Measurements from ENCODE around the gene PSMB10.

PSMB10 gene

DNA sequence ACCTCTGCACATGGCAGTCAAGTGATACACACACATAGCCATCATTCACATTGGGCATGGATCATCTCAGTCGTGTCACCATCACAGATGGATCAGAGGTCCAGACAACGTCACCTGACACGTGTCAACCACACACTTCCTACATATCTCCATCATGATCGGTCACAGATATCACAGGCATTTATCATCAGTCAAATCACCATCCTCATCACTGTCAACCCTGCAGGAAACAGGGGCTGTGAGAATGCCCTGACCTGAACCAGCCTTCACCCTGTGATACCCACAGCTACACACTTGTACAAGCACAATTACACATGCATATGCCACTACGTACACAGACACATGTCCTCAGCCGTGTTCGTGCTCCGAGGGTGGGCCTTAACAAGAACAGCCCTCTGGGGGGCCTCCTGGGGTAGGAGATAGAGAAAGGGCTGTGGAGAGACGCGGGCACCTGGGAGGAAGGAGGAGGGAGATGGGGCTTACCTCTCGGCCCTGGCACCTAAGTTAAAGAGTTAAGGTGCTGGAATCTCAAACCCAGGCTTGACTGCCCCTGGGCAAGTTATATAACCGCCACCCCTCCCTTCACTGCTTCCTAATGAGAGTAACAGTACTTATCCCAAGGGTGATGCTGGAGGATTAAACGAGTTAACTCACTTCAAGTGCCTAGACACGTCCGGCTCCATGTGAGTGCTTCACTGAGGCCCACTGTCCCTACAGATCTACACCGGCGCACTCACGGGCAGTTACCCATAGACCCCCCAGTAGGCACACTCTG is 30.7 kb upstream of the PSMB10 start:
- Histone ChIP-seq H3K4me1 (ENCODE audit: control extremely low read depth in 1 of 4, control insufficient read depth in 4 of 4, insufficient read depth in 4 of 4, low read length in 3 of 4) (peaks cover 0 to 30% (median 20%) of the 10 kb centered on the region in 4 experiments), H3K27ac (ENCODE audit: insufficient read depth in 1 of 2, low read depth in 1 of 2, low read length in 2 of 2, poor library complexity in 1 of 2, severe bottlenecking in 2 of 2) (peak overlapping the region in 1 of 2 experiments; percentile 61), H3K36me3 (ENCODE audit: control insufficient read depth in 4 of 4, insufficient read depth in 4 of 4, low read length in 3 of 4) (peaks cover 0 to 8% (median 1%) of the 10 kb centered on the region in 4 experiments), H3K27me3 (replicated peaks in 2 of 5; ENCODE audit: control insufficient read depth in 4 of 5, insufficient read depth in 5 of 5, low read length in 4 of 5) (no peaks in the 10 kb centered on the region), H3K9me3 (ENCODE audit: control extremely low read depth in 1 of 5, control insufficient read depth in 4 of 5, insufficient read depth in 2 of 5, low read depth in 1 of 5, low read length in 4 of 5) (no peaks in the 10 kb centered on the region), H3K4me3 (ENCODE audit: control insufficient read depth in 1 of 7, extremely low read depth in 1 of 7, insufficient read depth in 4 of 7, low read depth in 2 of 7, low read length in 6 of 7) (peak overlapping the region; percentile 37 to 85 (median 74))
- POLR2A ChIA-PET = interaction anchor here (0.8 to 2.1 kb wide), 2 partner anchors 14 to 73 kb away, joined by 4 to 12 read pairs; partner anchors contain the start of gene DPEP3
- WGBS (ENCODE audit: insufficient coverage) = 22% methylated on average over 10 of the region's 18 CpGs
- peak; percentile 9 to 60 (median 50) for DNase-seq
- CTCF ChIA-PET = interaction anchor here (0.7 to 7.6 kb wide), 9 partner anchors 14 to 81 kb away, joined by 3 to 69 read pairs (median 3); partner anchors contain the start of genes DDX28, DPEP2, DPEP3 and DUS2

DNA sequence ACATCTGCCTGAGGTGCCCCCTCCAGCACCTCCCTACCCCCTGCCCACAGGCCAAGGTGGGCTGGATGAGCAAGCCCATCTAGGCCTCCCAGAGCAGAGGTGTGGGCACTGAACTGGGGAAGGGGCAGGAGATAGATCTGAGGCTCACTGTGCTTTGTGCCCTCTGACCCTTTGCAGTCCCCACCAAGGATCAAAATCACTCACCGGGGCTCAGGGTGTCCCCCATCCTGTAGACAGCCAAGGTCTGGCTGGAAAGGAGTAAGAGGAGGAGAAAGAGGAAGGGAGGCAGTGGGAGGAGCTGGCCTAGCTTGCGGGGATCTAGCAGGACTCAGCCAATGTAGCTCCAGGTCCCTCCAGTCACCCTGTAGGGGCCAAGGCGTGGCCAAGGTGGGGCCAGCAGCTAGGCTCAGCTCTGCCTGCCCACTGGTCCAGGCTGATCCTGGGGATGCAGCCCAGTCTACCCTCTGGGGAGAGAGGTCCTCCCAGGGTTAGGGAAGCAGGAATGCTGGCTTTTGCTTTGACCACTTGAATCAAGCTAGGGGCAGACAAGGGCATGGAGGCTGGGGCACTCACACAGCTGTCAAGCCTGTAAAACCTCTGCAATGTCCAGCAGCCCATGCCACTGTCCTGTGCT is 30.0 kb upstream of the PSMB10 start:
- H3K27ac ChIP-seq (ENCODE audit: insufficient read depth in 1 of 2, low read depth in 1 of 2, low read length in 2 of 2, poor library complexity in 1 of 2, severe bottlenecking in 2 of 2) = no peak overlapping the region
- no peaks in the 10 kb centered on the region for H3K9me3 ChIP-seq (ENCODE audit: control extremely low read depth in 1 of 5, control insufficient read depth in 4 of 5, insufficient read depth in 2 of 5, low read depth in 1 of 5, low read length in 4 of 5)
- peak overlapping the region in 1 of 7 experiments; percentile 84 for H3K4me3 ChIP-seq (ENCODE audit: control insufficient read depth in 1 of 7, extremely low read depth in 1 of 7, insufficient read depth in 4 of 7, low read depth in 2 of 7, low read length in 6 of 7)
- no peak for DNase-seq
- 72% methylated on average over 2 of the region's 3 CpGs for WGBS (ENCODE audit: insufficient coverage)
- CTCF ChIA-PET = interaction anchor here (0.5 to 7.6 kb wide), 10 partner anchors 10 to 80 kb away, joined by 3 to 69 read pairs (median 3); partner anchors contain the start of genes DDX28, DPEP2, DPEP3 and DUS2
- no peaks in the 10 kb centered on the region for H3K27me3 ChIP-seq (replicated peaks in 2 of 5; ENCODE audit: control insufficient read depth in 4 of 5, insufficient read depth in 5 of 5, low read length in 4 of 5)
- POLR2A ChIA-PET = interaction anchor here (0.8 kb wide), 1 partner anchor 74 kb away, joined by 4 read pairs; no protein-coding TSS in a partner anchor
- peaks cover 1 to 15% (median 5%) of the 10 kb centered on the region in 4 experiments for H3K36me3 ChIP-seq (ENCODE audit: control insufficient read depth in 4 of 4, insufficient read depth in 4 of 4, low read length in 3 of 4)
- peaks cover 0 to 30% (median 20%) of the 10 kb centered on the region in 4 experiments for H3K4me1 ChIP-seq (ENCODE audit: control extremely low read depth in 1 of 4, control insufficient read depth in 4 of 4, insufficient read depth in 4 of 4, low read length in 3 of 4)

DNA sequence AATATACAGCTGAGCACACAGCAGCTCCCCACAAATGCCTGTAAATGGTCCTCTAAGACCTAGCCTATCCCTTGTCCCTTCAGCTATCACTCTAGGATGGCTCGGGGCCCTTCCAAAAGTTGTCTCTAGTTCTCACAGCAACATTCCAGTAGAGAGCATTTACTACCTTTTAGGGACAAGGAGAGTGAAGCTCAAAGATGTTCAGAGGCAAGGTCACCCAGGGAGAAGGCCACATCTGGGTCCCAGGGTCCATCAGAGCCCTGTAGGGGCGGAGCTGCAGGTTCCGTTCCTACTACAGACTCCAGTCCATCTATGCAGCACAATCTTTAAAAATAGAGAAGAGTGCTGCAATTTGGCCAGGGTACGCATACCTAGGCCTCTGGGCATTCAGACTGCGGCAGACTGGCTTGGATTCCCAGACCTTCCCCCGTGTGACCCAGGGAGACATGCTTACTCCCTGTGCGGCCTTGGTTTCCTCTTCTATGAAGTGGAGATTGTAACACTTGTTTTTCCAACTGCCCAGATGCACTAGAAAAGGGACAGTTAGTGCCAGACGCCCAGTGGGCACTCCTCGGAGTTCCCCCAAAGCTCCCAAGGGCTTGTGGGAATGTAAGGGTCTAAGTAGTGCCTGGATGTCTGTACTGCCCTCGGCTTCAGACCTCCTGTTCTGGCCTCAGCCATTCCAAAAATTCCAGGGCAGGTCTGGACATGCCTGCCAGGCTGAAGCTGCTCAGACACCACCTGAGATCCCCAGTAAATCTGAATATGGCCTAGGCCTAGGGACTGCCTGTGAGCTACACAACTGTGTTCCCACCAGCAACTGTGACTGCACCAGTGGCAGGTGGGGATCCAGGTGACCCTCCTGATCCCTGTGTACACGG is 29.3 kb upstream of the PSMB10 start:
- H3K4me3 ChIP-seq (ENCODE audit: control insufficient read depth in 1 of 7, extremely low read depth in 1 of 7, insufficient read depth in 4 of 7, low read depth in 2 of 7, low read length in 6 of 7) = no peak overlapping the region
- H3K36me3 ChIP-seq (ENCODE audit: control insufficient read depth in 4 of 4, insufficient read depth in 4 of 4, low read length in 3 of 4) = peaks cover 2 to 23% (median 7%) of the 10 kb centered on the region in 4 experiments
- no peaks in the 10 kb centered on the region for H3K9me3 ChIP-seq (ENCODE audit: control extremely low read depth in 1 of 5, control insufficient read depth in 4 of 5, insufficient read depth in 2 of 5, low read depth in 1 of 5, low read length in 4 of 5)
- DNase-seq = no peak
- ChIA-PET POLR2A (no interaction called here), CTCF (interaction anchor here (0.5 to 7.6 kb wide), 11 partner anchors 9 to 75 kb away, joined by 3 to 69 read pairs (median 3); partner anchors contain the start of genes DDX28, DPEP2NB, DPEP3 and DUS2)
- H3K4me1 ChIP-seq (ENCODE audit: control extremely low read depth in 1 of 4, control insufficient read depth in 4 of 4, insufficient read depth in 4 of 4, low read length in 3 of 4) = peaks cover 0 to 30% (median 20%) of the 10 kb centered on the region in 4 experiments
- 95% methylated on average over 8 of the region's 11 CpGs for WGBS (ENCODE audit: insufficient coverage)
- no peak overlapping the region for H3K27ac ChIP-seq (ENCODE audit: insufficient read depth in 1 of 2, low read depth in 1 of 2, low read length in 2 of 2, poor library complexity in 1 of 2, severe bottlenecking in 2 of 2)
- no peaks in the 10 kb centered on the region for H3K27me3 ChIP-seq (replicated peaks in 2 of 5; ENCODE audit: control insufficient read depth in 4 of 5, insufficient read depth in 5 of 5, low read length in 4 of 5)

DNA sequence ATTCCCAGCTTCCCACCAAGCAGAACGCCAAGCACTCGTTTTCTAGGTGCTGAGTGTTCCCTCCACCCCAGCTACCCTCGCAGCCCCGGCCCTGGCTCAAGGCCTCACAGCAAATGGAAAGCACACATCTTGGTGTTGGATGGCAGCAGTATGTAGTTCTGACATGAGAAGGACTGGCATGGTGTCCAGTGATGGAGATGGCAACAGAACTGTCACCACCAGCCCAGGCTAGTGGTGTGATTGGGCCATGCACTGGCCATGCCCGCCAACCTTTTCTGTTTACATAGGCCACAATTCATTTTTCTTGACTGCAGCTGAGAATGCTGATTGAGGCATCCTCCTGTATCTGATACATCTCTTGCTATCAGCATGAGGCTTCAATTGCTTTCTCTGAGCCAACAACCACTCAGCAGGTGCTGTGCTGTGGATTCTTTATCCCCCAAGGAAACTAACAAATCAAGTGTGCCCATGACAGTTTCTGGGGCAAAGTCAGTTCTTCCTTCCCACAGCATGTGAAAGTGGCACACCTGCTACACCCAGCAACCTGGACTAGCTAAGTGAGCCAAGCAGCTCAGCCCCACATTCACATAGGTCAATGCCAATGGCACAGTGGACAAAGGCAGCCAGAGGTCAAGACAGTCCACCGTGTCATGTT is 28.0 kb upstream of the PSMB10 start:
- 95% methylated on average over 2 of the region's 6 CpGs for WGBS (ENCODE audit: insufficient coverage)
- H3K4me1 ChIP-seq (ENCODE audit: control extremely low read depth in 1 of 4, control insufficient read depth in 4 of 4, insufficient read depth in 4 of 4, low read length in 3 of 4) = peaks cover 0 to 30% (median 20%) of the 10 kb centered on the region in 4 experiments
- H3K27ac ChIP-seq (ENCODE audit: insufficient read depth in 1 of 2, low read depth in 1 of 2, low read length in 2 of 2, poor library complexity in 1 of 2, severe bottlenecking in 2 of 2) = no peak overlapping the region
- ChIA-PET POLR2A (no interaction called here), CTCF (interaction anchor here (0.8 to 2.4 kb wide), 4 partner anchors 14 to 87 kb away, joined by 3 to 9 read pairs (median 4); no protein-coding TSS in a partner anchor)
- H3K36me3 ChIP-seq (ENCODE audit: control insufficient read depth in 4 of 4, insufficient read depth in 4 of 4, low read length in 3 of 4) = peaks cover 2 to 36% (median 12%) of the 10 kb centered on the region in 4 experiments
- H3K9me3 ChIP-seq (ENCODE audit: control extremely low read depth in 1 of 5, control insufficient read depth in 4 of 5, insufficient read depth in 2 of 5, low read depth in 1 of 5, low read length in 4 of 5) = no peaks in the 10 kb centered on the region
- H3K4me3 ChIP-seq (ENCODE audit: control insufficient read depth in 1 of 7, extremely low read depth in 1 of 7, insufficient read depth in 4 of 7, low read depth in 2 of 7, low read length in 6 of 7) = no peak overlapping the region
- no peak for DNase-seq
- H3K27me3 ChIP-seq (replicated peaks in 2 of 5; ENCODE audit: control insufficient read depth in 4 of 5, insufficient read depth in 5 of 5, low read length in 4 of 5) = no peaks in the 10 kb centered on the region

DNA sequence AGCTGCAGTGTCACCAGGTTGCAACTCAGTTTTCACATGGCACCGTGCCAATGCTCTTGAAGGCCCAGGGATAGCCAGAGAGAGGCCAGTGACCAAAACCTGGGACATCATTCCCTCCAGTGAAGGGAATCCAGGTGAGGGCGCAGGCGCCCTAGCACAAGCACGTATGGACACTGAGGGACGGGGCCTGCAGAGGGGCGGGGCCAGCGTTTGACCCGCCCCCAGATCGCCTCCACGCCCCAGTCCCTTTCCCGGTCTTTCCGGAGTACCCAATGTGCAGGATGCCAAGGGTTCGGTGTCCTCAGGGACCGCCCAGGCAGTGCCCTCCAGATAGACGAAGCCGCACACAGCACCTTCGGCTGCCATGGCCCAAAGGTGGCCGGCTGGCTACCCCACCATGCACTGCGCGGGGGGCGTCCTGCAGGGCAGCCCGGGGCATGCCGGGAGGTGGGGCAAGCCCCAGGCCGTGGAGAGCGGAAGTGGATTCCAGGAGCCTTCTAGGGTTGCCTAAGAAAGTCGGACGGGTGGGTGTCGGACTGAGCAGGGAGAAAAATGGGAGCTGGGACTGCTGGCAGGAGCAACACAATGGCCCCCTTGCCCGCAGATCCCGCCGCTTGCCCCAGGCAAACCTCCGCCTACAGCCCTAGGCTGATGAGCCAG is 27.1 kb upstream of the PSMB10 start:
- DNase-seq = no peak
- ChIA-PET CTCF (interaction anchor here (0.8 to 2.4 kb wide), 3 partner anchors 13 to 88 kb away, joined by 3 to 9 read pairs (median 4); no protein-coding TSS in a partner anchor), POLR2A (no interaction called here)
- peaks cover 2 to 44% (median 14%) of the 10 kb centered on the region in 4 experiments for H3K36me3 ChIP-seq (ENCODE audit: control insufficient read depth in 4 of 4, insufficient read depth in 4 of 4, low read length in 3 of 4)
- H3K4me1 ChIP-seq (ENCODE audit: control extremely low read depth in 1 of 4, control insufficient read depth in 4 of 4, insufficient read depth in 4 of 4, low read length in 3 of 4) = peaks cover 0 to 26% (median 15%) of the 10 kb centered on the region in 4 experiments
- no peaks in the 10 kb centered on the region for H3K27me3 ChIP-seq (replicated peaks in 2 of 5; ENCODE audit: control insufficient read depth in 4 of 5, insufficient read depth in 5 of 5, low read length in 4 of 5)
- WGBS (ENCODE audit: insufficient coverage) = 91% methylated on average over 31 of the region's 32 CpGs
- H3K27ac ChIP-seq (ENCODE audit: insufficient read depth in 1 of 2, low read depth in 1 of 2, low read length in 2 of 2, poor library complexity in 1 of 2, severe bottlenecking in 2 of 2) = no peak overlapping the region
- no peaks in the 10 kb centered on the region for H3K9me3 ChIP-seq (ENCODE audit: control extremely low read depth in 1 of 5, control insufficient read depth in 4 of 5, insufficient read depth in 2 of 5, low read depth in 1 of 5, low read length in 4 of 5)
- H3K4me3 ChIP-seq (ENCODE audit: control insufficient read depth in 1 of 7, extremely low read depth in 1 of 7, insufficient read depth in 4 of 7, low read depth in 2 of 7, low read length in 6 of 7) = no peak overlapping the region

DNA sequence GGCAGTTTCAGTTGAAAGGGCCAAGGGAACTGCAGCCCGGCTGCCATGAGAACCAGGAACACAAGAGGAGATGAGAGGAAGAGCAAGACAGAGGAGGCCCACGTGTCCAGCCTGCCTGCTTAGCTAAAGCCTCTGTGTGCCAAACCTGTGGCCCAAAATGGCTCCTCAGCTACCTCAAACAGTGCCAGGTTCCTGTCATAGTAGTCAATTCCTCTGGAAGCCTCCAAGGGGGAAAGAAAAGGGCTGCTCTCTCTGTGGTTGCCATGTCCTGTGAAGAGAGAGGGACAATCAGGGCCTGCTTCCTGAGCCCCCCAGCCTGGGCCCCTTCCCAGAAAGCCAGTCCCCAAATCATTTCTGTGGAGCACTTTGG is 26.6 kb upstream of the PSMB10 start:
- 100% methylated on average over 2 of the region's 2 CpGs for WGBS (ENCODE audit: insufficient coverage)
- Histone ChIP-seq H3K4me3 (ENCODE audit: control insufficient read depth in 1 of 7, extremely low read depth in 1 of 7, insufficient read depth in 4 of 7, low read depth in 2 of 7, low read length in 6 of 7) (no peak overlapping the region), H3K9me3 (ENCODE audit: control extremely low read depth in 1 of 5, control insufficient read depth in 4 of 5, insufficient read depth in 2 of 5, low read depth in 1 of 5, low read length in 4 of 5) (no peaks in the 10 kb centered on the region), H3K27ac (ENCODE audit: insufficient read depth in 1 of 2, low read depth in 1 of 2, low read length in 2 of 2, poor library complexity in 1 of 2, severe bottlenecking in 2 of 2) (no peak overlapping the region), H3K27me3 (replicated peaks in 2 of 5; ENCODE audit: control insufficient read depth in 4 of 5, insufficient read depth in 5 of 5, low read length in 4 of 5) (no peaks in the 10 kb centered on the region), H3K4me1 (ENCODE audit: control extremely low read depth in 1 of 4, control insufficient read depth in 4 of 4, insufficient read depth in 4 of 4, low read length in 3 of 4) (peaks cover 0 to 25% (median 12%) of the 10 kb centered on the region in 4 experiments), H3K36me3 (ENCODE audit: control insufficient read depth in 4 of 4, insufficient read depth in 4 of 4, low read length in 3 of 4) (peaks cover 2 to 49% (median 17%) of the 10 kb centered on the region in 4 experiments)
- CTCF ChIA-PET = interaction anchor here (0.8 to 2.4 kb wide), 7 partner anchors 13 to 88 kb away, joined by 3 to 9 read pairs (median 3); no protein-coding TSS in a partner anchor
- no peak for DNase-seq
- POLR2A ChIA-PET = no interaction called here
